Erythroblast (primary cell): ENCODE results near the gene ERBB4.

Source experiments
- GATA1 ChIP-seq: IDR thresholded peaks from 2 replicates; pipeline ENCODE4 v1.6.1; 2011; ENCODE audit warnings: low read depth, mild to moderate bottlenecking, control low read depth, low read length, moderate library complexity
- POLR2A ChIP-seq: IDR thresholded peaks from 2 replicates; pipeline ENCODE4 v1.6.1; 2011; ENCODE audit warnings: mild to moderate bottlenecking, low read length

- no peak for TF ChIP-seq POLR2A
- TF ChIP-seq GATA1, result no peak
Measured at GRCh38 chr2:212112401-212112800, 426.2 kb downstream of the ERBB4 start.
